ENCODE results near the gene HIRIP3.
"Not testable (repeated sequence)": the region's sequence is repeated elsewhere in the genome, so short reads cannot be mapped to it uniquely, and the experiment has no call there.

GRCh38 chr16:29959821-29960220, 35.6 kb downstream of the HIRIP3 start:
- not testable (repeated sequence) for TF ChIP-seq POLR2A (IDR thresholded peaks at IDR 0.05; ENCODE audit: low read length); GATA1 (IDR thresholded peaks at IDR 0.05; ENCODE audit: low read depth, low read length)

Measured in erythroblast (primary cell).